Panc1 (cell line): Measurements from ENCODE around the gene MYL10.

Experiments used
- POLR2AphosphoS5 ChIP-seq: IDR thresholded peaks from 2 replicates; pipeline ENCODE4 v1.6.1; 2012; ENCODE audit warnings: mild to moderate bottlenecking, low read depth, low read length, moderate library complexity
- SIN3A ChIP-seq: IDR thresholded peaks from 2 replicates; pipeline ENCODE4 v1.6.1; 2012; ENCODE audit warnings: low read depth, mild to moderate bottlenecking, low read length, moderate library complexity, borderline replicate concordance; ENCODE audit not compliant: insufficient read depth
- TF ChIP-seq, protein P1 (sequence below): fragments of 450-650 bp; IDR thresholded peaks from 2 replicates; pipeline ENCODE4 v1.5.1; 2017; ENCODE audit warnings: mild to moderate bottlenecking

DNA sequence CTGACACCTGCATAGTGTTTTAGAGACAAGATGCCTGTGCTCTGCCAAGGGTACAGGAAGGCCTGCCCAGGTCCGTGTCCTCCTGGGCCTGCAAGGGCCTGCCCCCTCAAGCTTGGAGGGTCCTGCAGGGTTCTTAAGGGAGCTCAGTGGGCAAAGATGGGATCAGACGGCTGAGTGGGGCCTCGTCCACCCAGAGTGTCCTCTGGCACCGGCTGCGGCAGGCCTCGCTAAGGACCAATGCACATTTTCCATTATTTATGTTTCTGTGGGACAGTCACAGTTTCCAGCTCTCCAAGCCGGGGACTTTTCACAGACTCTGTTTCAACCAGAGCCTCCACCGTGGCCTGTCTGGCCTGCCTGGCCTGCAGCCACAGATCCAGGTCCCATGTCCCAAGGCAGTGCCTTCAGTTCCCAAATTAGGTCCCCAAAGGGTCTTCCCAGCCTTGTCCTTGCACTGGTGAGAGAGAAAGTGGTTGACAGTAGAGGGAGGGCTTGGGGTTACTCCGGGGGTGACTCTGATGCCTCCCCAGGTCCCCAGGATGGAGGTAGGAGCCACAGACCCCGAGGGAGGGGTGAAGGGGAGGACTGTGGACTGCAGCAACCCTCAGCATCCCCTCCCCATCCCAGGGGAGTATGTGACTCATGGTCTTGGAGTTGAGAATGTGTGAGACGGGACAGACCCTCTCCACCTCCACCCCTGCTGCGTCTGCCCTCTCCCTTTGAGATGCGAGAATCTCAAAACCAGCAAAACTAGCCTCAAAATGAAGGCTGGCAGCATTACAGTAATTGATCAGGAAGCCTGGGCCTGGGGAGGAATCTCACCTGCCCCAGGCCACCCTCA is 14.8 kb downstream of the MYL10 start:
- TF ChIP-seq, protein P1, sequence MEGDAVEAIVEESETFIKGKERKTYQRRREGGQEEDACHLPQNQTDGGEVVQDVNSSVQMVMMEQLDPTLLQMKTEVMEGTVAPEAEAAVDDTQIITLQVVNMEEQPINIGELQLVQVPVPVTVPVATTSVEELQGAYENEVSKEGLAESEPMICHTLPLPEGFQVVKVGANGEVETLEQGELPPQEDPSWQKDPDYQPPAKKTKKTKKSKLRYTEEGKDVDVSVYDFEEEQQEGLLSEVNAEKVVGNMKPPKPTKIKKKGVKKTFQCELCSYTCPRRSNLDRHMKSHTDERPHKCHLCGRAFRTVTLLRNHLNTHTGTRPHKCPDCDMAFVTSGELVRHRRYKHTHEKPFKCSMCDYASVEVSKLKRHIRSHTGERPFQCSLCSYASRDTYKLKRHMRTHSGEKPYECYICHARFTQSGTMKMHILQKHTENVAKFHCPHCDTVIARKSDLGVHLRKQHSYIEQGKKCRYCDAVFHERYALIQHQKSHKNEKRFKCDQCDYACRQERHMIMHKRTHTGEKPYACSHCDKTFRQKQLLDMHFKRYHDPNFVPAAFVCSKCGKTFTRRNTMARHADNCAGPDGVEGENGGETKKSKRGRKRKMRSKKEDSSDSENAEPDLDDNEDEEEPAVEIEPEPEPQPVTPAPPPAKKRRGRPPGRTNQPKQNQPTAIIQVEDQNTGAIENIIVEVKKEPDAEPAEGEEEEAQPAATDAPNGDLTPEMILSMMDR: no peak
- TF ChIP-seq SIN3A (no peak), POLR2AphosphoS5 (no peak)
